ENCODE results near the gene PLSCR1. TPM values are rescaled to one million over a fixed set of nuclear protein-coding genes. Genes with fewer than 3 reads are reported as not detected.

The PLSCR1 gene
- total RNA-seq, 1 experiment from 2014 or later, result 48.9 TPM

DNA sequence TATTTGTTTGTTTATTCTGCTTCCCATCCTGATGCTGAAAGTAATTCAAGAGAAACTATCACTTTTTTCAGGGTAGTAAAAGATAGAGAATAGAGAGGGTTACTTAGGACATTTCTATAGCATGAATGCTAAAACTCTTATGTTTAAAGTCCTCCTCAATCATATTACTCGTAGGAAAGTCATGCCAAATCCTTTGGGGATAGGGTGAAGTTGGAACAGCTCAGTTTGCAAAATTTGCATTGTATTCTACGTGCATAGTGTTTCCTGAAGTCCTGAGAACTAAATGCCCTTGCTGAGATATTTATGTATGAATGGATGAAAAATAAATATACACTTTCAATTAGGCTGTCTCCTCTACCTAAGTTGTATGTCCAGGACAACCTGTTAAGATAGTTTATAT is 46.1 kb upstream of the PLSCR1 start:
- no peak overlapping the region for H3K14ac ChIP-seq (ENCODE audit: insufficient read depth, low read length)
- TF ChIP-seq, protein P1, sequence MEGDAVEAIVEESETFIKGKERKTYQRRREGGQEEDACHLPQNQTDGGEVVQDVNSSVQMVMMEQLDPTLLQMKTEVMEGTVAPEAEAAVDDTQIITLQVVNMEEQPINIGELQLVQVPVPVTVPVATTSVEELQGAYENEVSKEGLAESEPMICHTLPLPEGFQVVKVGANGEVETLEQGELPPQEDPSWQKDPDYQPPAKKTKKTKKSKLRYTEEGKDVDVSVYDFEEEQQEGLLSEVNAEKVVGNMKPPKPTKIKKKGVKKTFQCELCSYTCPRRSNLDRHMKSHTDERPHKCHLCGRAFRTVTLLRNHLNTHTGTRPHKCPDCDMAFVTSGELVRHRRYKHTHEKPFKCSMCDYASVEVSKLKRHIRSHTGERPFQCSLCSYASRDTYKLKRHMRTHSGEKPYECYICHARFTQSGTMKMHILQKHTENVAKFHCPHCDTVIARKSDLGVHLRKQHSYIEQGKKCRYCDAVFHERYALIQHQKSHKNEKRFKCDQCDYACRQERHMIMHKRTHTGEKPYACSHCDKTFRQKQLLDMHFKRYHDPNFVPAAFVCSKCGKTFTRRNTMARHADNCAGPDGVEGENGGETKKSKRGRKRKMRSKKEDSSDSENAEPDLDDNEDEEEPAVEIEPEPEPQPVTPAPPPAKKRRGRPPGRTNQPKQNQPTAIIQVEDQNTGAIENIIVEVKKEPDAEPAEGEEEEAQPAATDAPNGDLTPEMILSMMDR (conservative IDR thresholded peaks at IDR 0.05), result no peak
- Mint-ChIP-seq H3K4me1 (peaks cover 11 to 20% of the 10 kb centered on the region in 2 experiments), H3K4me3 (no peak overlapping the region), H3K27me3 (ENCODE audit: low read depth) (no peaks in the 10 kb centered on the region), H3K36me3 (ENCODE audit: insufficient read depth in 1 of 3, low read depth in 3 of 3) (no peaks in the 10 kb centered on the region), H3K27ac (no peak overlapping the region), H3K9me3 (no peaks in the 10 kb centered on the region; a peak in 1 of 5 replicates)
- no peak overlapping the region for H2AK5ac ChIP-seq (ENCODE audit: insufficient read length, low read length)
- no peak overlapping the region for H2BK5ac ChIP-seq (ENCODE audit: insufficient read length, low read length)
- no peak overlapping the region for H3K4ac ChIP-seq (ENCODE audit: low read depth, low read length)
- no peak overlapping the region for H3K18ac ChIP-seq (ENCODE audit: insufficient read length, low read depth, low read length)
- no peak overlapping the region for H2BK15ac ChIP-seq (ENCODE audit: low read depth, low read length)
- H3K23me2 ChIP-seq (ENCODE audit: insufficient read length, low read depth, low read length, poor library complexity, severe bottlenecking), result no peaks in the 10 kb centered on the region
- WGBS (ENCODE audit: extremely low coverage, insufficient read length, low lambda C conversion rate), result no CpG with 5 or more reads among the region's 2 CpGs
- H2BK20ac ChIP-seq (ENCODE audit: low read depth, low read length, poor library complexity, severe bottlenecking), result no peak overlapping the region
- no peak overlapping the region for H2BK12ac ChIP-seq (ENCODE audit: insufficient read length, low read depth, low read length)
- H3K4me2 ChIP-seq (ENCODE audit: insufficient read depth, insufficient read length, low read length), result no peak overlapping the region
- no peak overlapping the region for H3K23ac ChIP-seq (ENCODE audit: insufficient read length, low read depth, low read length)
- H3K56ac ChIP-seq (ENCODE audit: insufficient read length, low read depth, low read length), result no peak overlapping the region
- H3K79me2 ChIP-seq (ENCODE audit: insufficient read depth, low read length), result no peaks in the 10 kb centered on the region
- H4K20me1 ChIP-seq (ENCODE audit: control insufficient read depth, insufficient read depth, insufficient read length), result no peaks in the 10 kb centered on the region
- no peaks in the 10 kb centered on the region for H3K9me3 ChIP-seq (ENCODE audit: control insufficient read depth, low read depth, low read length)
- no peak overlapping the region for H2AFZ ChIP-seq (ENCODE audit: low read length)
- H3T11ph ChIP-seq (ENCODE audit: low read length), result no peak overlapping the region
- H4K8ac ChIP-seq (replicated peaks; ENCODE audit: insufficient read length, low read depth, low read length), result no peak overlapping the region
- H3K27ac ChIP-seq (ENCODE audit: insufficient read length, low read depth, low read length), result no peak overlapping the region
- H3K4me1 ChIP-seq (ENCODE audit: insufficient read depth, low read length), result no peaks in the 10 kb centered on the region
- H3K9ac ChIP-seq (ENCODE audit: extremely low read depth, insufficient read length, low read length), result no peak overlapping the region
- no peak overlapping the region for H4K5ac ChIP-seq (ENCODE audit: insufficient read length, low read depth, low read length)
- H3K79me1 ChIP-seq (ENCODE audit: insufficient read depth, low read depth, low read length, poor library complexity, severe bottlenecking), result no peaks in the 10 kb centered on the region
- H3K27me3 ChIP-seq (ENCODE audit: insufficient read depth, low read length), result no peaks in the 10 kb centered on the region
- H4K91ac ChIP-seq (ENCODE audit: insufficient read length, low read depth, low read length), result no peak overlapping the region
- no peak overlapping the region for H2BK120ac ChIP-seq (ENCODE audit: low read depth, low read length, poor library complexity, severe bottlenecking)
- no peak for DNase-seq

All from H9 (cell line).